Limb (tissue), 2 donors: ENCODE data around the gene GRK5.
"Not testable (repeated sequence)": the region's sequence is repeated elsewhere in the genome, so short reads cannot be mapped to it uniquely, and the experiment has no call there.

ENCODE experiments used
- DNase-seq, 2 donors: peaks; one replicate each; pipeline ENCODE4 v3.0.0-alpha.2; 2016; ENCODE audit errors: extremely low spot score in 2 of 2

Gene GRK5

GRCh38 chr10:119248681-119249080 is 41.3 kb downstream of the GRK5 start:
- DNase-seq = no peak

GRCh38 chr10:119250641-119251314 is 43.4 kb downstream of the GRK5 start:
- no peak for DNase-seq

- DNase-seq = no peak
Observed at GRCh38 chr10:119251315-119251708, 43.9 kb downstream of the GRK5 start.

- DNase-seq = no peak
Observed at GRCh38 chr10:119252051-119252465, 44.7 kb downstream of the GRK5 start.

- DNase-seq = no peak
Observed at GRCh38 chr10:119252470-119253151, 45.2 kb downstream of the GRK5 start.

GRCh38 chr10:119253433-119254174 is 46.2 kb downstream of the GRK5 start:
- peak; percentile 47 to 72 for DNase-seq

GRCh38 chr10:119254335-119254734 is 47.0 kb downstream of the GRK5 start:
- no peak for DNase-seq

GRCh38 chr10:119256030-119256429 is 48.7 kb downstream of the GRK5 start:
- no peak for DNase-seq

GRCh38 chr10:119256897-119257296 is 49.5 kb downstream of the GRK5 start:
- DNase-seq = no peak

GRCh38 chr10:119257899-119258419 is 50.6 kb downstream of the GRK5 start:
- no peak for DNase-seq

GRCh38 chr10:119259345-119259744 is 52.0 kb downstream of the GRK5 start:
- no peak for DNase-seq

GRCh38 chr10:119261016-119261415 is 53.6 kb downstream of the GRK5 start:
- DNase-seq = not testable (repeated sequence)

- DNase-seq = no peak
Observed at GRCh38 chr10:119263951-119264617, 56.7 kb downstream of the GRK5 start.

GRCh38 chr10:119265691-119266090 is 58.3 kb downstream of the GRK5 start:
- DNase-seq = no peak

- DNase-seq = no peak
Observed at GRCh38 chr10:119267384-119267783, 60.0 kb downstream of the GRK5 start.

GRCh38 chr10:119268428-119268827 is 61.1 kb downstream of the GRK5 start:
- DNase-seq = no peak

- no peak for DNase-seq
Observed at GRCh38 chr10:119268871-119269506, 61.6 kb downstream of the GRK5 start.

- no peak for DNase-seq
Observed at GRCh38 chr10:119269737-119270136, 62.4 kb downstream of the GRK5 start.

GRCh38 chr10:119270762-119271366 is 63.5 kb downstream of the GRK5 start:
- DNase-seq = no peak

GRCh38 chr10:119272338-119272734 is 65.0 kb downstream of the GRK5 start:
- not testable (repeated sequence) for DNase-seq

GRCh38 chr10:119272736-119273135 is 65.4 kb downstream of the GRK5 start:
- DNase-seq = no peak
